Left hindlimb (tissue), 1 donor: ENCODE data around the gene PPP2CA.
"Not testable (repeated sequence)": the region's sequence is repeated elsewhere in the genome, so short reads cannot be mapped to it uniquely, and the experiment has no call there.

Source experiments
- DNase-seq: peaks from one replicate; pipeline ENCODE4 v3.0.0-alpha.2; 2018

Gene PPP2CA

GRCh38 chr5:134245101-134245604 lies 19.3 kb upstream of the PPP2CA start:
- DNase-seq = peak; percentile 55

GRCh38 chr5:134242146-134242545 lies 16.3 kb upstream of the PPP2CA start:
- DNase-seq = peak; percentile 33

- DNase-seq = peak; percentile 54
Observed at GRCh38 chr5:134240421-134240962, 14.6 kb upstream of the PPP2CA start.

GRCh38 chr5:134236820-134237219 lies 10.9 kb upstream of the PPP2CA start:
- DNase-seq = no peak

GRCh38 chr5:134236318-134236717 lies 10.4 kb upstream of the PPP2CA start:
- no peak for DNase-seq

GRCh38 chr5:134228624-134229023 lies 2.8 kb upstream of the PPP2CA start:
- DNase-seq = no peak

GRCh38 chr5:134227776-134228175 lies 1.9 kb upstream of the PPP2CA start:
- DNase-seq = no peak

GRCh38 chr5:134227259-134227658 lies 1.4 kb upstream of the PPP2CA start:
- no peak for DNase-seq

- no peak for DNase-seq
Observed at GRCh38 chr5:134226441-134227192, 744 bp upstream of the PPP2CA start.

- DNase-seq = peak; percentile 77
Observed at GRCh38 chr5:134224888-134225779, 739 bp downstream of the PPP2CA start.

GRCh38 chr5:134223406-134224248 lies 2.2 kb downstream of the PPP2CA start:
- DNase-seq = no peak

- DNase-seq = not testable (repeated sequence)
Observed at GRCh38 chr5:134221690-134222089, 4.2 kb downstream of the PPP2CA start.

GRCh38 chr5:134215757-134216156 lies 10.1 kb downstream of the PPP2CA start:
- DNase-seq = no peak

GRCh38 chr5:134211263-134212031 lies 14.4 kb downstream of the PPP2CA start:
- DNase-seq = not testable (repeated sequence)

GRCh38 chr5:134209477-134210245 lies 16.2 kb downstream of the PPP2CA start:
- DNase-seq = no peak

- DNase-seq = no peak
Observed at GRCh38 chr5:134207696-134208095, 18.2 kb downstream of the PPP2CA start.

GRCh38 chr5:134206627-134207160 lies 19.2 kb downstream of the PPP2CA start:
- DNase-seq = no peak

GRCh38 chr5:134204575-134204974 lies 21.3 kb downstream of the PPP2CA start:
- no peak for DNase-seq

- no peak for DNase-seq
Observed at GRCh38 chr5:134203630-134204029, 22.2 kb downstream of the PPP2CA start.

- no peak for DNase-seq
Observed at GRCh38 chr5:134195666-134196065, 30.2 kb downstream of the PPP2CA start.

- no peak for DNase-seq
Observed at GRCh38 chr5:134189031-134189430, 36.8 kb downstream of the PPP2CA start.
